ENCODE measurements around the gene C10orf95. TPM values are rescaled to one million over a fixed set of nuclear protein-coding genes. Genes with fewer than 3 reads are reported as not detected.
A peak's percentile ranks its signal among the peaks of the same experiment; 100 is the strongest.

The C10orf95 gene
- total and polyA plus RNA-seq, 10 donors, result 0.06 to 0.77 (median 0.33) TPM; not detected in 3

DNA sequence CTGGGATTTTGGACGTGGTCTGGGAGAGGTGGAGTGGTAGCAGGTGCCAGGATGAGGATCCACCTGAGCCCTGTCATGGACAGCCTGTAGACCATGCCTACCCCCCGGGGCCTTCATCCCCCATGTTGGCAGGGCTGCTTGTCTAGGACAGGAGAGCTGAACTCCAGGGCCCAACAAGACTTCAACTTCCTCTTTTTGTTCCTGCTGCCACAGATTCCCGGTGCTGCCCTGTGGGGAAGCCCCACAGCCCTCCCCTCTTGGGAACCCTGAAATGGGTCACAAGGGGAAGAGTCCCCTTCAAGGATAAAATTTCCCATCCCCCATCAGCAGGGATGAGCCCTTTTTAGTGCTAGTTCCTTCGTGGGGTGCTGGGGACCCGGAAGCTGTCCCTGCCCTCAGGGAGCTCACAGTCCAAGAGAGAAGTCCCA lies 17.7 kb downstream of the C10orf95 start:
- H3K27ac ChIP-seq, result peak overlapping the region in 6 of 8 donors; percentile 2 to 93 (median 79)
- DNase-seq, result no peak
- no peak for TF ChIP-seq CTCF (IDR thresholded peaks at IDR 0.05 in 8 of 11, conservative IDR thresholded peaks at IDR 0.05 in 3 of 11)
- TF ChIP-seq POLR2A (IDR thresholded peaks at IDR 0.05), result no peak
- no peak for TF ChIP-seq POLR2AphosphoS5 (IDR thresholded peaks at IDR 0.05)
- no peak overlapping the region for H3K4me3 ChIP-seq
- H3K36me3 ChIP-seq, result no peaks in the 10 kb centered on the region
- H3K9me3 ChIP-seq, result no peaks in the 10 kb centered on the region
- peaks cover 18 to 63% (median 52%) of the 10 kb centered on the region in 6 donors for H3K4me1 ChIP-seq
- 30 to 42% (median 42%) methylated on average over 5 of the region's 5 CpGs for WGBS, 5 donors
- peaks cover 0 to 9% (median 0%) of the 10 kb centered on the region in 7 donors for H3K27me3 ChIP-seq (replicated peaks in 1 of 7)
- intact Hi-C loops (cut with DNase I; ENCODE audit: low total_unique reads), result no loop called here

- peaks cover 0 to 9% (median 0%) of the 10 kb centered on the region in 7 donors for H3K27me3 ChIP-seq (replicated peaks in 1 of 7)
- H3K4me3 ChIP-seq, result peak within 1 kb of the TSS; percentile 73 to 97 (median 84)
- intact Hi-C loops (cut with DNase I; ENCODE audit: low total_unique reads), result no loop called here
- no peaks in the 10 kb centered on the region for H3K9me3 ChIP-seq
- no peaks in the 10 kb centered on the region for H3K36me3 ChIP-seq
- DNase-seq, result peak; percentile 99
- WGBS, 5 donors, result 0 to 1% (median 1%) methylated on average over 20 to 52 of the region's 52 CpGs
- peak within 1 kb of the TSS; percentile 61 to 93 (median 81) for H3K27ac ChIP-seq
- TF ChIP-seq POLR2AphosphoS5 (IDR thresholded peaks at IDR 0.05) (peak; percentile 86 to 90 (median 89)), CTCF (IDR thresholded peaks at IDR 0.05 in 8 of 11, conservative IDR thresholded peaks at IDR 0.05 in 3 of 11) (peak in 2 of 11 experiments; percentile 13 to 40), POLR2A (IDR thresholded peaks at IDR 0.05) (peak in 2 of 3 donors; percentile 17 to 24)
- H3K4me1 ChIP-seq, result peaks cover 18 to 62% (median 52%) of the 10 kb centered on the region in 6 donors
Measured at GRCh38 chr10:102432162-102432950, 19.0 kb downstream of the C10orf95 start, which contains the start of gene CUEDC2. CUEDC2 (minus strand) TSS chr10:102432574; CDS start chr10:102425188, 7,386 bp downstream.

GRCh38 chr10:102431452-102432124 lies 19.8 kb downstream of the C10orf95 start:
- peak overlapping the region; percentile 73 to 97 (median 84) for H3K4me3 ChIP-seq
- intact Hi-C loops (cut with DNase I; ENCODE audit: low total_unique reads), result no loop called here
- no peaks in the 10 kb centered on the region for H3K9me3 ChIP-seq
- DNase-seq, result no peak
- H3K27ac ChIP-seq, result peak overlapping the region in 6 of 8 donors; percentile 78 to 93 (median 84)
- no peak for TF ChIP-seq POLR2AphosphoS5 (IDR thresholded peaks at IDR 0.05)
- no peak for TF ChIP-seq POLR2A (IDR thresholded peaks at IDR 0.05)
- no peak for TF ChIP-seq CTCF (IDR thresholded peaks at IDR 0.05 in 8 of 11, conservative IDR thresholded peaks at IDR 0.05 in 3 of 11)
- WGBS, 5 donors, result 14 to 23% (median 22%) methylated on average over 4 of the region's 4 CpGs
- no peaks in the 10 kb centered on the region for H3K36me3 ChIP-seq
- H3K4me1 ChIP-seq, result peaks cover 18 to 58% (median 52%) of the 10 kb centered on the region in 6 donors
- H3K27me3 ChIP-seq (replicated peaks in 1 of 7), result peaks cover 0 to 9% (median 0%) of the 10 kb centered on the region in 7 donors

Data from spleen (tissue), 11 donors.